ENCODE results near the gene FHL5. TPM values are rescaled to one million over a fixed set of nuclear protein-coding genes. Genes with fewer than 3 reads are reported as not detected.

FHL5 gene
- total and polyA plus RNA-seq, 10 donors, result 1.6 to 9.6 (median 2.9) TPM

DNA sequence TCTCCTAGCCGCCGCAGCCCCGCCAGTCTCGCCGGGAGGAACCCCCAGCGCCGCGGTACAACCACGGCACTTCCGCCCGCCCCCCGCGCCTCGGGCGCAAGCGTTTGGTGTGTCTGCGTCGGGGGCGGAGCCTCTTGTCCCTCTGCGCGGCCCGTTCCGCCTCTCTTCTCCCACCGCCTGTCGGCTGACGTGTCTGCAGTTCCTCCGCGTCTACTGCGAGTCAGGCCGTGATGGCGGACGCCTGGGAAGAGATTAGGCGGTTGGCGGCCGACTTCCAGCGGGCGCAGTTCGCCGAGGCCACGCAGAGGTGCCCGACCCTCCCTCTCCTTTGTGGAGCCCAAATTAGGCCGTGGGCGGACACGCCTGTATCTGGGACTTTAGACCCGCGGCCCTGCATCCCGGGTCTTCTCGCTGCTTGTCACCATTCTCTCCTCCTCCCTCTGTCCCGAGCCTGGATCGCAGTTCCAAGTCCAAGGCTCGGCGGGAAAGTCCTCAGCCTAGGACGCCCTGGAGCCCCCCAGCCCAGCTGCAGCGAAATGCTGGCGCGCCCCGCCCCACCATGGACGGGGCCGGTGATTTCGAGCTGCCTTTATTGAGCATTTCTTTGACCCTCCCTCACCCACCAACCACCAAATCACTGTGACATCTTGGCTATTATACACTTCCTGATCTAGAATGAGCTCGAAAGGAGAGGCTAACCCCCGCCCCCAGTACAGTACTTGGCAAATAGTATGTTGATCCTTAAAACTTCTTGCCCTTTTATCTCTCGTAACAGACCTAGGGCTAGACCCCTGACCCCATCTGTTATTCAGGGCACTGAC is 41.1 kb upstream of the FHL5 start, which contains the start of gene UFL1:
TSS of gene UFL1 (plus strand) at position 163 of the 821 bp plus-strand sequence. CDS start at position 231, 68 bp downstream.
- Histone ChIP-seq H3K4me3 (peak within 1 kb of the TSS; percentile 55 to 79 (median 68)), H3K36me3 (peaks cover 0 to 34% (median 18%) of the 10 kb centered on the region in 6 donors), H3K4me1 (peaks cover 14 to 43% (median 32%) of the 10 kb centered on the region in 6 donors), H3K27ac (peak within 1 kb of the TSS; percentile 96 to 99 (median 98)), H3K27me3 (replicated peaks in 1 of 7) (no peaks in the 10 kb centered on the region), H3K9me3 (no peaks in the 10 kb centered on the region)
- TF ChIP-seq, protein P1, sequence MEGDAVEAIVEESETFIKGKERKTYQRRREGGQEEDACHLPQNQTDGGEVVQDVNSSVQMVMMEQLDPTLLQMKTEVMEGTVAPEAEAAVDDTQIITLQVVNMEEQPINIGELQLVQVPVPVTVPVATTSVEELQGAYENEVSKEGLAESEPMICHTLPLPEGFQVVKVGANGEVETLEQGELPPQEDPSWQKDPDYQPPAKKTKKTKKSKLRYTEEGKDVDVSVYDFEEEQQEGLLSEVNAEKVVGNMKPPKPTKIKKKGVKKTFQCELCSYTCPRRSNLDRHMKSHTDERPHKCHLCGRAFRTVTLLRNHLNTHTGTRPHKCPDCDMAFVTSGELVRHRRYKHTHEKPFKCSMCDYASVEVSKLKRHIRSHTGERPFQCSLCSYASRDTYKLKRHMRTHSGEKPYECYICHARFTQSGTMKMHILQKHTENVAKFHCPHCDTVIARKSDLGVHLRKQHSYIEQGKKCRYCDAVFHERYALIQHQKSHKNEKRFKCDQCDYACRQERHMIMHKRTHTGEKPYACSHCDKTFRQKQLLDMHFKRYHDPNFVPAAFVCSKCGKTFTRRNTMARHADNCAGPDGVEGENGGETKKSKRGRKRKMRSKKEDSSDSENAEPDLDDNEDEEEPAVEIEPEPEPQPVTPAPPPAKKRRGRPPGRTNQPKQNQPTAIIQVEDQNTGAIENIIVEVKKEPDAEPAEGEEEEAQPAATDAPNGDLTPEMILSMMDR (IDR thresholded peaks at IDR 0.05 in 8 of 11, conservative IDR thresholded peaks at IDR 0.05 in 3 of 11), result peak in 7 of 11 experiments; percentile 7 to 54 (median 35)
- TF ChIP-seq POLR2AphosphoS5 (IDR thresholded peaks at IDR 0.05) (peak; percentile 99 to 100 (median 100)), POLR2A (IDR thresholded peaks at IDR 0.05) (peak; percentile 75 to 93 (median 89))
- peak; percentile 99 for DNase-seq
- intact Hi-C loops (cut with DNase I; ENCODE audit: low total_unique reads), result no loop called here
- WGBS, 5 donors, result 0 to 1% (median 1%) methylated on average over 48 to 63 of the region's 63 CpGs

DNA sequence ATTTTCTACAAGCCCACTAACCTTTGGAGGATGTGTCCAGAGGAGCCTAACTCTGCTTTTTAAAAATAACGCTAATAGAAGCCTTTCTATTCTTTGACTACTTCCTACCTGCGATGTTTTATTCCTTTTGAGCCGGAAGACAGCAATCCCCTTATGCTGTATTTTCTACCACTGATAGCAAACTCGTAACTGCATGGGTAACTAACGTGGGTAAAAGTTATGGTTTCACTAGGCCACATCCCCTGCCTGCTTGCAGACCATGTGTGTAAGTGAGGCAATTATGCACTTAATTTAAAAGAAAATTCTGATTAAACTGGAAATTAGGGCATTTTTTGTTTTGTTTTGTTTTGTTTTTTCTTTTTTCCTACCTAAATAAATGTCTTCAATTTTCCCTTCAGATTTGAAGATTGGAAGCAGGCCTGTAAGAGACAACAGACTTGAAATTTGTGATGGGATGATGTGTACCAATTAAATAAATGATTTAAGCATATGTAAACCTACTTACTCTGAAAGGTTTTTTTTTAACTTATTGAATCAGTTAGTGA is 40.4 kb upstream of the FHL5 start:
- H3K4me1 ChIP-seq, result peaks cover 14 to 43% (median 32%) of the 10 kb centered on the region in 6 donors
- TF ChIP-seq POLR2A (IDR thresholded peaks at IDR 0.05), result no peak
- TF ChIP-seq, protein P1 (IDR thresholded peaks at IDR 0.05 in 8 of 11, conservative IDR thresholded peaks at IDR 0.05 in 3 of 11), result no peak
- no peaks in the 10 kb centered on the region for H3K27me3 ChIP-seq (replicated peaks in 1 of 7)
- no peaks in the 10 kb centered on the region for H3K9me3 ChIP-seq
- intact Hi-C loops (cut with DNase I; ENCODE audit: low total_unique reads), result no loop called here
- H3K27ac ChIP-seq, result peak overlapping the region; percentile 96 to 99 (median 98)
- H3K36me3 ChIP-seq, result peaks cover 0 to 41% (median 24%) of the 10 kb centered on the region in 6 donors
- 0 to 1% (median 1%) methylated on average over 5 of the region's 5 CpGs for WGBS, 5 donors
- H3K4me3 ChIP-seq, result peak overlapping the region; percentile 55 to 79 (median 68)
- DNase-seq, result no peak

DNA sequence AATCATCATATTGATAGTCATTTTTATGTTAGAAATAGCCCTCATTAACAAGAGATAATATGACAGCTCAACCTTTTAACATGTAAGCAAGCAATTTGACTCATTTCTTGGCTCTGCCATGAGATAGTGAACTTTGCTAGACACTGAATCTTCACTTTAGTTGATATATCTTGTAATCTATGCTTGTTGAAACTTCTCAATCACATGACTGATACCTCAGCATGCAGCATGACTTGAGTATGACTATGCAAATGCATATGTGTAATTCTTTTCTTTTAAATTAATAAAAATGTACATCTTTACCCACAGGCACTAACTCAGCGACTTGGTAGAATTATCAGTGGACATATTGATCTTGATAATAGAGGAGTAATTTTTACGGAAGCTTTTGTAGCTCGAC is 34.7 kb upstream of the FHL5 start:
- H3K27ac ChIP-seq, result no peak overlapping the region
- no peak overlapping the region for H3K4me3 ChIP-seq
- WGBS, 5 donors, result 97 to 99% (median 99%) methylated on average over 3 of the region's 3 CpGs
- H3K9me3 ChIP-seq, result no peaks in the 10 kb centered on the region
- peaks cover 6 to 26% (median 11%) of the 10 kb centered on the region in 6 donors for H3K4me1 ChIP-seq
- H3K27me3 ChIP-seq (replicated peaks in 1 of 7), result no peaks in the 10 kb centered on the region
- TF ChIP-seq POLR2A (IDR thresholded peaks at IDR 0.05) (no peak), POLR2AphosphoS5 (IDR thresholded peaks at IDR 0.05) (no peak)
- TF ChIP-seq, protein P1 (IDR thresholded peaks at IDR 0.05 in 8 of 11, conservative IDR thresholded peaks at IDR 0.05 in 3 of 11), result no peak
- intact Hi-C loops (cut with DNase I; ENCODE audit: low total_unique reads), result no loop called here
- no peak for DNase-seq
- peaks cover 0 to 97% (median 73%) of the 10 kb centered on the region in 6 donors for H3K36me3 ChIP-seq

DNA sequence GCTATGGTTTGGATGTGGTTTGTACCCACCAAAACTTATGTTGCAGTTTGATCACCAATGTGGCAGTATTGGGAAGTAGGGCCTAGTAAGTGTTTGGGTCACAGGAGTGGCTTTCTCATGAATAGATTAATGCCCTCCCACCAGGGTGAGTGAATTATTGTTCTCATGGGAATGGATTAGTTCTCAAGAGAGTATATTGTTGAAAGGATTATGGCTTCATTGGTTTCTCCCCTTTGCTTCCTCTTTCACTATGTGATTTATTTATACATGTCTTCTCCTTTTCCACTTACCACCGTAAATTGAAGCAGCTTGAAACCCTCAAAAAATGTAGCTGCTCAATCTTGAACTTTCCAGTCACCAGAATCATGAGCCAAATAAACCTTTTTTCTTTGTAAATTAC is 30.5 kb upstream of the FHL5 start:
- WGBS, 5 donors, result 46 to 52% (median 51%) methylated on average over 1 of the region's 1 CpG
- Histone ChIP-seq H3K27me3 (replicated peaks in 1 of 7) (no peaks in the 10 kb centered on the region), H3K4me1 (peaks cover 0 to 4% (median 0%) of the 10 kb centered on the region in 6 donors), H3K4me3 (no peak overlapping the region), H3K9me3 (no peaks in the 10 kb centered on the region), H3K36me3 (peaks cover 0 to 100% (median 58%) of the 10 kb centered on the region in 6 donors), H3K27ac (no peak overlapping the region)
- intact Hi-C loops (cut with DNase I; ENCODE audit: low total_unique reads), result no loop called here
- TF ChIP-seq, protein P1 (IDR thresholded peaks at IDR 0.05 in 8 of 11, conservative IDR thresholded peaks at IDR 0.05 in 3 of 11), result no peak
- TF ChIP-seq POLR2AphosphoS5 (IDR thresholded peaks at IDR 0.05), result no peak
- no peak for TF ChIP-seq POLR2A (IDR thresholded peaks at IDR 0.05)
- DNase-seq, result no peak

Measured in spleen (tissue), 11 donors.